Smooth muscle cell (in vitro differentiated cells): ENCODE results near the gene ATP9B. TPM values are rescaled to one million over a fixed set of nuclear protein-coding genes. Genes with fewer than 3 reads are reported as not detected.

Experiments
- DNase-seq: peaks from one replicate; lab custom pipeline; 2025; ENCODE audit not compliant: unreplicated experiment; lab: John Stamatoyannopoulos, UW
- H2AFZ ChIP-seq: fragments of 200-600 bp; sonication (generic); 2 replicates; pipeline ENCODE4 v1.6.0; 2016; ENCODE audit warnings: antibody characterized with exemption, low read depth, mild to moderate bottlenecking
- H3F3A ChIP-seq: fragments of 200-600 bp; sonication (generic); 2 replicates; pipeline ENCODE4 v1.6.0; 2017; ENCODE audit warnings: antibody characterized with exemption, low read depth
- H3K27ac ChIP-seq: fragments of 200-600 bp; sonication (generic); 2 replicates; pipeline ENCODE4 v1.5.1; 2016; ENCODE audit warnings: low read depth, mild to moderate bottlenecking
- H3K27me3 ChIP-seq: fragments of 200-600 bp; sonication (generic); 2 replicates; pipeline ENCODE4 v1.6.1; 2016; ENCODE audit warnings: low read depth, mild to moderate bottlenecking
- H3K36me3 ChIP-seq: fragments of 200-600 bp; sonication (generic); 2 replicates; pipeline ENCODE4 v1.5.1; 2016; ENCODE audit warnings: low read depth
- H3K4me1 ChIP-seq: fragments of 200-600 bp; sonication (generic); 2 replicates; pipeline ENCODE4 v1.5.1; 2016; ENCODE audit warnings: low read depth
- H3K4me2 ChIP-seq: fragments of 200-600 bp; sonication (generic); 2 replicates; pipeline ENCODE4 v1.6.0; 2016; ENCODE audit warnings: mild to moderate bottlenecking
- H3K4me3 ChIP-seq: fragments of 200-600 bp; sonication (generic); 2 replicates; pipeline ENCODE4 v1.5.1; 2016; ENCODE audit warnings: mild to moderate bottlenecking
- H3K79me2 ChIP-seq: fragments of 200-600 bp; sonication (generic); 2 replicates; pipeline ENCODE4 v1.6.0; 2016; ENCODE audit warnings: low read depth, mild to moderate bottlenecking
- H3K9ac ChIP-seq: fragments of 200-600 bp; sonication (generic); 2 replicates; pipeline ENCODE4 v1.6.0; 2016; ENCODE audit warnings: low read depth
- H3K9me3 ChIP-seq: fragments of 200-600 bp; sonication (generic); replicated peaks from 2 replicates; pipeline ENCODE4 v1.5.1; 2016; ENCODE audit warnings: low read depth
- H4K20me1 ChIP-seq: fragments of 200-600 bp; sonication (generic); 2 replicates; pipeline ENCODE4 v1.6.0; 2016; ENCODE audit warnings: low read depth
- WGBS: methylation state at CpG from one replicate; pipeline ENCODE4 v1.1.7; 2016; ENCODE audit warnings: low lambda C conversion rate; 5-methylcytosine and 5-hydroxymethylcytosine counted together
- polyA plus RNA-seq: library from polyadenylated mRNA; unstranded; fragments of >200 nt; fragmentation: Nextera tagmentation; extraction: Ambion mirVana; gene quantifications from 2 replicates; pipeline ENCODE4 v1.2.1, GENCODE V29; 2016
- total RNA-seq: library from RNA; depleted of rRNA; stranded (reverse); fragments of >200 nt; gene quantifications from 2 replicates; pipeline ENCODE4 v1.2.3, GENCODE V29; 2014
- TF ChIP-seq, protein P1 (sequence below): fragments of 200-600 bp; sonication (generic); IDR thresholded peaks from 2 replicates; pipeline ENCODE4 v1.5.1; 2017; ENCODE audit warnings: borderline replicate concordance, mild to moderate bottlenecking, antibody characterized with exemption; ENCODE audit not compliant: insufficient read depth, poor library complexity, severe bottlenecking

The ATP9B gene
- total and polyA plus RNA-seq, 2 experiments from 2014 or later = 6.1 to 16.4 TPM

DNA sequence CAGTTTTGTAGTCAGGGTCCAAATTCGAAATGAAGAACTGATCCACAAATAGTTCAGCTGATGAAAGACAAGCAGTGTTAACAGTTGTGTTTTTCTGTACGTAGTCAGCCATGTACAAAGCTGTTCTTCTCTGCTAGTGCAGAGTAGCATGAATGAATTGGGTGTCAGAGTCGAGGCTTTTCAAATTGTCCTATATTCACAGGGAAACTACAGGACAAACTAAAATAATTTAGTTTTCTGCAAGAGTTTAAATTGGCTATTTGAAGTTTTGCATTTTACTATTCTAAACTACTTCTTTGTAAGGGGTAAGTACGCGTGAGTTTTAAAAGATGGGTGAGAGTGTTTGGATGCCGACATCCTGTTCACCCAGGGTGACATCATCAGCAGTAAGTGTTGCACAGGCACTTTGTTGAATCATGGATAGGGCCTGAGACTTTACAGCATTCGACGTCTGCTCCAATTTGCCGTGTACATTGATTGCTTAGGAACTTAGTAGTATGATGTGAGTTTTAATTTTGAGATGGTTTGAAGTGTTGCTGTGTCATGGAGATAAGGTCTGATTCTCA is 179.4 kb downstream of the ATP9B start:
- no peak overlapping the region for H2AFZ ChIP-seq
- TF ChIP-seq, protein P1, sequence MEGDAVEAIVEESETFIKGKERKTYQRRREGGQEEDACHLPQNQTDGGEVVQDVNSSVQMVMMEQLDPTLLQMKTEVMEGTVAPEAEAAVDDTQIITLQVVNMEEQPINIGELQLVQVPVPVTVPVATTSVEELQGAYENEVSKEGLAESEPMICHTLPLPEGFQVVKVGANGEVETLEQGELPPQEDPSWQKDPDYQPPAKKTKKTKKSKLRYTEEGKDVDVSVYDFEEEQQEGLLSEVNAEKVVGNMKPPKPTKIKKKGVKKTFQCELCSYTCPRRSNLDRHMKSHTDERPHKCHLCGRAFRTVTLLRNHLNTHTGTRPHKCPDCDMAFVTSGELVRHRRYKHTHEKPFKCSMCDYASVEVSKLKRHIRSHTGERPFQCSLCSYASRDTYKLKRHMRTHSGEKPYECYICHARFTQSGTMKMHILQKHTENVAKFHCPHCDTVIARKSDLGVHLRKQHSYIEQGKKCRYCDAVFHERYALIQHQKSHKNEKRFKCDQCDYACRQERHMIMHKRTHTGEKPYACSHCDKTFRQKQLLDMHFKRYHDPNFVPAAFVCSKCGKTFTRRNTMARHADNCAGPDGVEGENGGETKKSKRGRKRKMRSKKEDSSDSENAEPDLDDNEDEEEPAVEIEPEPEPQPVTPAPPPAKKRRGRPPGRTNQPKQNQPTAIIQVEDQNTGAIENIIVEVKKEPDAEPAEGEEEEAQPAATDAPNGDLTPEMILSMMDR = no peak
- WGBS = 62% methylated on average over 9 of the region's 9 CpGs
- no peaks in the 10 kb centered on the region for H3K4me1 ChIP-seq
- H3K27ac ChIP-seq = no peak overlapping the region
- H3K4me3 ChIP-seq = no peak overlapping the region
- no peak overlapping the region for H3K9ac ChIP-seq
- DNase-seq = no peak
- H3K9me3 ChIP-seq = no peaks in the 10 kb centered on the region
- H3K27me3 ChIP-seq = no peaks in the 10 kb centered on the region
- H3K4me2 ChIP-seq = no peak overlapping the region
- H3F3A ChIP-seq = no peaks in the 10 kb centered on the region
- no peaks in the 10 kb centered on the region for H4K20me1 ChIP-seq
- no peaks in the 10 kb centered on the region for H3K36me3 ChIP-seq
- H3K79me2 ChIP-seq = no peaks in the 10 kb centered on the region

DNA sequence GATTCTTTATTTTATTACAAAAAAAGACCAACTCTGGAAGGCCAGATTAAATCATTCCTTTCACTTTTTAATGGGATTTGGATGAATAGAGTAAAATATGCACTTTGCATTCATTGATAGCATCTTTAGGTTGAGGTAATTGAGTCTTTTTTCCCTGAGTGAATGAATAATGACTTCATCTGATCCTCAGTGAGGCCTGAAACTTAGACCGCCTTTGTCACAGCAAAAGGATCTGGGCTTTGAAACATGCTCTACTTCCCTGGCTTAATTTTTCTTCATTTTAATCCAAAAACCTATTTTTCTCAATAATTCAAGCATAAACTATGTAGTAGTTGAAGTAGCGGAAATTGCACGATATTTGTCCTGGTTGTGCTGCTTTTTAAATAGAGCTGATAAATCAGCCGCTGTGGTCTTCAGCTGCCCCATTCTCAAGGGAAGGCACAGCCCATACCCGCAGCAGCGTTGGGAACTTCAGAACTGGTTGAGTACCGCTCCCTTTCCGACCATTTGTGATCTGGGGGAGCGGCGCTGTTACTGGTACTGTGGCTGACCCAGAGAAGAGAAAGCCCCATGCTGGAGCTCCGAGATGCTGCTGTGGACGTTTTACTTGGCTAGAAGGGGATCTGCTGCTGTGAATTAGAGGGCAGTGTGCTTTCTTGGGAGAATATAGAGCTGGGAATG is 181.2 kb downstream of the ATP9B start:
- H3K4me1 ChIP-seq = no peaks in the 10 kb centered on the region
- H4K20me1 ChIP-seq = no peaks in the 10 kb centered on the region
- DNase-seq = no peak
- H2AFZ ChIP-seq = no peak overlapping the region
- TF ChIP-seq, protein P1 = no peak
- no peak overlapping the region for H3K4me3 ChIP-seq
- 94% methylated on average over 12 of the region's 12 CpGs for WGBS
- no peaks in the 10 kb centered on the region for H3K9me3 ChIP-seq
- no peak overlapping the region for H3K27ac ChIP-seq
- H3K79me2 ChIP-seq = no peaks in the 10 kb centered on the region
- H3K4me2 ChIP-seq = no peak overlapping the region
- no peaks in the 10 kb centered on the region for H3F3A ChIP-seq
- H3K9ac ChIP-seq = no peak overlapping the region
- no peaks in the 10 kb centered on the region for H3K27me3 ChIP-seq
- H3K36me3 ChIP-seq = no peaks in the 10 kb centered on the region

DNA sequence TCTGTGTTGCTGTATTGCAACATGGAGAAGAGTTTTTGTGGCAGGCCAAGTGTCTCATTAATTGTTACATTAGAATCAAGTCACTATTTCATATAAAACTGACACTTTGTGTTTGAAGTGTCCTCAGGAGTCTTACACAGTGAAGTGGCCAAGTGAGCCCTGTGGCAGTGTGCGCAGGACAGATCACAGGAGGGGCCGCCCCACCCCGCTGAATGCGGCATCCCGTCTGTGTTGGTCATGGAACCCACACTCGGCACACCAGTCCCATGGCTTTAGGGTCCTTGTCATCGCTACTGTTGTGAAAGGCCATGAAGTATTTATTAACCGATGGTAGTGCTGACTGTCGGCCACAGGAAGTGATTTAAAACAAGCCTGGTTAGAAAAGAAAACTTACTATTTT is 181.8 kb downstream of the ATP9B start:
- H3F3A ChIP-seq = no peaks in the 10 kb centered on the region
- H3K79me2 ChIP-seq = no peaks in the 10 kb centered on the region
- H3K9me3 ChIP-seq = no peaks in the 10 kb centered on the region
- H3K36me3 ChIP-seq = no peaks in the 10 kb centered on the region
- WGBS = 93% methylated on average over 9 of the region's 9 CpGs
- TF ChIP-seq, protein P1 = no peak
- no peak overlapping the region for H3K4me2 ChIP-seq
- no peaks in the 10 kb centered on the region for H3K4me1 ChIP-seq
- no peak for DNase-seq
- no peak overlapping the region for H3K27ac ChIP-seq
- no peak overlapping the region for H2AFZ ChIP-seq
- H4K20me1 ChIP-seq = no peaks in the 10 kb centered on the region
- H3K4me3 ChIP-seq = no peak overlapping the region
- no peaks in the 10 kb centered on the region for H3K27me3 ChIP-seq
- H3K9ac ChIP-seq = no peak overlapping the region
